Adrenal gland (tissue), 5 donors: ENCODE results near the gene PACRG.

Experiments
- POLR2A ChIP-seq, 2 donors: fragments of 450-650 bp; IDR thresholded peaks; one replicate each; pipeline ENCODE4 v1.6.1; 2017; ENCODE audit warnings: antibody characterized with exemption in 2 of 2, mild to moderate bottlenecking in 2 of 2, moderate library complexity in 1 of 2
- TF ChIP-seq, protein P1 (sequence below), 6 experiments: fragments of 450-650 bp in 4 of 6; fragments of 200-600 bp in 2 of 6; sonication (generic) in 1 of 6; IDR thresholded peaks; 1 replicate in 5 of 6; 2 replicates in 1 of 6; pipeline versions ENCODE4 v1.5.1 to v1.8.0; 2016 to 2021; ENCODE audit warnings: antibody characterized with exemption in 6 of 6, mild to moderate bottlenecking in 2 of 6, moderate library complexity in 1 of 6
- donor health status: DM: no; HTN: no; CAD: no.

DNA sequence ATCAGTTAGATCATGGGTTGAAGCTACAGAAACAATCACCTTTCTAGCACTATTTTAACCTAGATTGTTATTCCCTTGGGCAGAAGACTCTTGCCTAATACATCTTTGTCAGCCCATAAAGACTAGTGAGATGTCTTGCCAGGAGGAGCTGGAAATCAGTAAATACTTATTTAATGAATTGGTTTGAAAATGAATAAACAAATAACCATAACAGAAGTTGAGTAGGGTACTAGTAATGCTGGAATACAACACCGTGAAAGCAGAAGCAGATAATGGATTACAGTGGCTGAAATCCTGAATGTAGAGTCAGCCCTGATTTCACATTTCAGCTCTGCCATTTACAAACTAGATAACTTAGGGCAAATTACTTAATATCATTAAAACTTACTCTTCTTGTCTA lies 236.1 kb downstream of the PACRG start:
- no peak for TF ChIP-seq POLR2A (IDR thresholded peaks at IDR 0.05)
- TF ChIP-seq, protein P1, sequence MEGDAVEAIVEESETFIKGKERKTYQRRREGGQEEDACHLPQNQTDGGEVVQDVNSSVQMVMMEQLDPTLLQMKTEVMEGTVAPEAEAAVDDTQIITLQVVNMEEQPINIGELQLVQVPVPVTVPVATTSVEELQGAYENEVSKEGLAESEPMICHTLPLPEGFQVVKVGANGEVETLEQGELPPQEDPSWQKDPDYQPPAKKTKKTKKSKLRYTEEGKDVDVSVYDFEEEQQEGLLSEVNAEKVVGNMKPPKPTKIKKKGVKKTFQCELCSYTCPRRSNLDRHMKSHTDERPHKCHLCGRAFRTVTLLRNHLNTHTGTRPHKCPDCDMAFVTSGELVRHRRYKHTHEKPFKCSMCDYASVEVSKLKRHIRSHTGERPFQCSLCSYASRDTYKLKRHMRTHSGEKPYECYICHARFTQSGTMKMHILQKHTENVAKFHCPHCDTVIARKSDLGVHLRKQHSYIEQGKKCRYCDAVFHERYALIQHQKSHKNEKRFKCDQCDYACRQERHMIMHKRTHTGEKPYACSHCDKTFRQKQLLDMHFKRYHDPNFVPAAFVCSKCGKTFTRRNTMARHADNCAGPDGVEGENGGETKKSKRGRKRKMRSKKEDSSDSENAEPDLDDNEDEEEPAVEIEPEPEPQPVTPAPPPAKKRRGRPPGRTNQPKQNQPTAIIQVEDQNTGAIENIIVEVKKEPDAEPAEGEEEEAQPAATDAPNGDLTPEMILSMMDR (IDR thresholded peaks at IDR 0.05), result no peak
